Vagina (tissue), 2 donors: Measurements from ENCODE around the gene DCUN1D2. TPM values are rescaled to one million over a fixed set of nuclear protein-coding genes. Genes with fewer than 3 reads are reported as not detected.

Experiments used
- DNase-seq, 2 donors: peaks; one replicate each; pipeline ENCODE4 v3.0.0-alpha.2; 2017; ENCODE audit errors: extremely low spot score in 2 of 2
- H3K27ac ChIP-seq: fragments of 200-600 bp; sonication (generic); one replicate; pipeline ENCODE4 v1.5.1; 2019
- H3K27me3 ChIP-seq: fragments of 200-600 bp; sonication (generic); one replicate; pipeline ENCODE4 v1.5.1; 2019
- H3K36me3 ChIP-seq, 2 donors: fragments of 200-600 bp; sonication (generic); one replicate each; pipeline ENCODE4 v1.5.1; 2017 to 2019
- H3K4me1 ChIP-seq: fragments of 200-600 bp; sonication (generic); one replicate; pipeline ENCODE4 v1.5.1; 2019
- H3K4me3 ChIP-seq, 2 donors: fragments of 200-600 bp; sonication (generic); 1 replicate in 1 of 2; 2 replicates in 1 of 2; pipeline ENCODE4 v1.5.1; 2016 to 2019
- H3K9me3 ChIP-seq: fragments of 200-600 bp; sonication (generic); one replicate; pipeline ENCODE4 v1.5.1; 2019
- POLR2A ChIP-seq, 2 donors: fragments of 450-650 bp; IDR thresholded peaks; one replicate each; pipeline ENCODE4 v1.6.1; 2017; ENCODE audit warnings: antibody characterized with exemption in 2 of 2, mild to moderate bottlenecking in 2 of 2, moderate library complexity in 2 of 2
- POLR2AphosphoS5 ChIP-seq, 2 donors: sonication (generic); formaldehyde crosslinking; IDR thresholded peaks; one replicate each; pipeline ENCODE4 v1.9.0; 2017; ENCODE audit warnings: antibody characterized with exemption in 2 of 2, mild to moderate bottlenecking in 2 of 2, low read depth in 1 of 2; ENCODE audit not compliant: insufficient read depth in 1 of 2
- intact Hi-C: fragments of 100-400 bp; cut with DNase I; formaldehyde crosslinking; loops from one replicate; pipeline ENCODE4 v1.15.1; 2023
- total RNA-seq: library from RNA; depleted of rRNA; stranded (reverse); fragments of >200 nt; gene quantifications from one replicate; pipeline ENCODE4 v1.2.3, GENCODE V29; 2016
- TF ChIP-seq, protein P1 (sequence below), 3 experiments: fragments of 450-650 bp in 2 of 3; fragments of 200-600 bp in 1 of 3; sonication (generic) in 1 of 3; IDR thresholded peaks; one replicate each; pipeline ENCODE4 v1.5.1; 2017 to 2019; ENCODE audit warnings: antibody characterized with exemption in 3 of 3, mild to moderate bottlenecking in 2 of 3, moderate library complexity in 2 of 3

DCUN1D2 gene
- total RNA-seq, result 13.3 TPM

DNA sequence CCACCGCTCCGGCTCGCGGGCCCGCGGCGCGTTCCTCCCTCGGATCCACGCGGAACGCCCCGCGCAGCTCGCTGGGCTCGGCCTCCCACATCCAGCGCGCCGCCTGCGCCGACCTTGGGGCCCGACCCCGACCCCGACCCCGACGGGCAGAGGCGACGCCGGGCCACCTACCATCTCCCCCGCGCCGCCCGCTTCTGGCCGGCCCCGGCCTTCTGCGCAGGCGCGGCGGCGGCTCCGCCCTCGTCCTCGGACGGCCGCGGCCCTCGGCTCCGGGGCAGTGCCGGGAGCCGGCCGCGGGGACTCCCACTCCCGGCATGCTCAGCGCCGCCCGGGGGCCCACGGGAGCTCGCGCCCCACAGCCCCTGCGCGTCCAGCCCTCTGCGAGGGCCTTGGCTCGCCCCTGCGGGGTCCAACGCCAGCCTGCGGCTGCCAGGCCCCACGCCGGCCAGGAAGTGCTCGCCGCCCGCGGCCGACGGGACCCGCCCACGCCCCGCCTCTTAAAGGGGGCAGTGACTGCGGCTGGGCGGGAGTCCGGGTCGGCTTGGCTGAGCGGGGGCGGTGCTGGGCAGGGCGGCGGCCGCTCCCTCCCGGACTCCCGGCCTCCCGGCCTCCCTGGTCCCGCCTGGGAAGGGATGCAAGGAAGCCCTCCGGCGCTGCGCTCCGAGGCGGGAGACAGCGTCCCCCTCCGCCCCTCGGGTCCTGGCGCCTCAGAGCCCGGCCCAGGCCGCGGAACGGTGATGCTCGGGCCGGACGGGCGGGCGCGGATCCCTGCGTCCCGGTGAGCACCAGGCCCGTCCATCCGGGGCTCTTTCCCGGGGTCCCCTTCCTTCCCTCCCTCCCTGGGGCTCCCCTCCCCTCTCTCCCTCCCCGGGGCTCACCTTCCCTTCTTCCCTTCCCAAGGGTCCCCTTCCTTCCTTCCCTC lies at the start of gene DCUN1D2:
DCUN1D2 (minus strand) TSS at position 216 of the 922 bp plus-strand sequence; CDS start at position 174, 42 bp downstream.
- Histone ChIP-seq H3K27ac (peak within 1 kb of the TSS; percentile 83), H3K36me3 (peaks cover 0 to 4% of the 10 kb centered on the region in 2 donors), H3K4me1 (peaks cover 65% of the 10 kb centered on the region), H3K4me3 (peak within 1 kb of the TSS; percentile 84 to 93), H3K27me3 (no peaks in the 10 kb centered on the region), H3K9me3 (no peaks in the 10 kb centered on the region)
- intact Hi-C loops, result no loop called here
- TF ChIP-seq, protein P1, sequence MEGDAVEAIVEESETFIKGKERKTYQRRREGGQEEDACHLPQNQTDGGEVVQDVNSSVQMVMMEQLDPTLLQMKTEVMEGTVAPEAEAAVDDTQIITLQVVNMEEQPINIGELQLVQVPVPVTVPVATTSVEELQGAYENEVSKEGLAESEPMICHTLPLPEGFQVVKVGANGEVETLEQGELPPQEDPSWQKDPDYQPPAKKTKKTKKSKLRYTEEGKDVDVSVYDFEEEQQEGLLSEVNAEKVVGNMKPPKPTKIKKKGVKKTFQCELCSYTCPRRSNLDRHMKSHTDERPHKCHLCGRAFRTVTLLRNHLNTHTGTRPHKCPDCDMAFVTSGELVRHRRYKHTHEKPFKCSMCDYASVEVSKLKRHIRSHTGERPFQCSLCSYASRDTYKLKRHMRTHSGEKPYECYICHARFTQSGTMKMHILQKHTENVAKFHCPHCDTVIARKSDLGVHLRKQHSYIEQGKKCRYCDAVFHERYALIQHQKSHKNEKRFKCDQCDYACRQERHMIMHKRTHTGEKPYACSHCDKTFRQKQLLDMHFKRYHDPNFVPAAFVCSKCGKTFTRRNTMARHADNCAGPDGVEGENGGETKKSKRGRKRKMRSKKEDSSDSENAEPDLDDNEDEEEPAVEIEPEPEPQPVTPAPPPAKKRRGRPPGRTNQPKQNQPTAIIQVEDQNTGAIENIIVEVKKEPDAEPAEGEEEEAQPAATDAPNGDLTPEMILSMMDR (IDR thresholded peaks at IDR 0.05), result no peak
- TF ChIP-seq POLR2AphosphoS5 (IDR thresholded peaks at IDR 0.05; ENCODE audit: insufficient read depth in 1 of 2, low read depth in 1 of 2) (peak in 1 of 2 donors; percentile 75), POLR2A (IDR thresholded peaks at IDR 0.05) (peak in 1 of 2 donors; percentile 91)
- peak in 1 of 2 donors; percentile 95 for DNase-seq

DNA sequence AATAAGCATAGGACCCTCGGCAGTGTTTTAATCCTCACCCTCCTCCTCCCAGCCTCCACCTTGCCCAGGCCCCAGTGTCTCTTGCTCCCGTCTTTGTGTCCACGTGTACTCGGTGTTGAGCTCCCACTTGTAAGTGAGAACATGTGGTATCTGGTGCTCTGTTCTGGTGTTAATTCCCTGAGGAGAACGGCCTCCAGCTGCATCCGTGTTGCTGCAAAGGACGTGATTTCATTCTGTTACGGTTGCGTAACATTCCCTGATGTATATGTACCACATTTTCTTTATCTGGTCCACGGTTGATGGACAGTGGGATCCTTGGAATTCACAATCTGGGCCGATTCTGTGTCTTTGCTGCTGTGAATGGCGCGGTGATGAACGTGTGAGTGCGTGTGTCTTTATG lies 49.3 kb upstream of the DCUN1D2 start:
- no peak overlapping the region for H3K27ac ChIP-seq
- intact Hi-C loops, result no loop called here
- TF ChIP-seq, protein P1 (IDR thresholded peaks at IDR 0.05), result no peak
- TF ChIP-seq POLR2A (IDR thresholded peaks at IDR 0.05) (no peak), POLR2AphosphoS5 (IDR thresholded peaks at IDR 0.05; ENCODE audit: insufficient read depth in 1 of 2, low read depth in 1 of 2) (no peak)
- H3K4me1 ChIP-seq, result peaks cover 8% of the 10 kb centered on the region
- no peaks in the 10 kb centered on the region for H3K9me3 ChIP-seq
- DNase-seq, result no peak
- H3K36me3 ChIP-seq, result no peaks in the 10 kb centered on the region
- H3K27me3 ChIP-seq, result no peaks in the 10 kb centered on the region
- H3K4me3 ChIP-seq, result no peak overlapping the region

DNA sequence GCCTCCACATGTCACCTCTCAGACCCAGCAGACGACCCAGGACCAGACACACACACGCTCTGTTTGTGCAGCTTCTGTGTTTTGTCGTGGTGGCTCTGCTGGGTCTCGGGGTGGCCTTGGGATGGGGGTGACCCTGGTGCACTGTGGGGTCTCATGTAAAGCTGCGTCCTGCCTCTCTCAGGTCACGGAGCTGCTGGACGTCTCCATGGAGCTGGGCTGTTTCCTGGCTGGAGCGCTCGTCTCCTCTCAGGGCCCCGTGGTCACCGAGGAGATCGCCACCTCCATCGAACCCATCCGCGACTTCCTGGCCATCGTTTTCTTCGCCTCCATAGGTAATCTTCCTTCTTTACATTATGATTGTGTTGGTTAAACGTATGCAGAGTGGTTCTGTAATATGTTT lies 48.7 kb upstream of the DCUN1D2 start:
- no peak for DNase-seq
- Histone ChIP-seq H3K36me3 (no peaks in the 10 kb centered on the region), H3K9me3 (no peaks in the 10 kb centered on the region), H3K4me3 (no peak overlapping the region), H3K27ac (no peak overlapping the region), H3K4me1 (peaks cover 7% of the 10 kb centered on the region), H3K27me3 (no peaks in the 10 kb centered on the region)
- intact Hi-C loops, result no loop called here
- TF ChIP-seq, protein P1 (IDR thresholded peaks at IDR 0.05), result no peak
- TF ChIP-seq POLR2A (IDR thresholded peaks at IDR 0.05) (no peak), POLR2AphosphoS5 (IDR thresholded peaks at IDR 0.05; ENCODE audit: insufficient read depth in 1 of 2, low read depth in 1 of 2) (no peak)

DNA sequence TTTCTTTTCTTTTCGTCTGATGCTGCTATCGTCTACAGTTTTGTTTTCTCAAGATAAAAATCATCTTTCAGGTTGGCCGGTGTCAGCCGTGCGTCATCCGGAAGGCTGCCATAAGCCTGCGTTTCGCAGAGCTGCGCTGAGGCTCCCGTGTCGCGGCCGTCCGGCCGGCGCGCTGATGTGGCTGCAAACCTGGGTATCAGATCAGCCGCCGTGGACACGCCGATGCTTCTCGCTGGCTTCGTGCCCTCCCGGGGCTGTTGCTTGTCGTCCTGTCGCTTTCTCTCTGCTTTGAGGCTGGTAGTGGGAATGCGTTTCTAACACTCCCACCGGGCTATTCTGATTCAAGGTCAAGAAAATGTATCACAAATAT lies 48.2 kb upstream of the DCUN1D2 start:
- no peak for DNase-seq
- H3K36me3 ChIP-seq, result no peaks in the 10 kb centered on the region
- H3K27ac ChIP-seq, result no peak overlapping the region
- no peaks in the 10 kb centered on the region for H3K9me3 ChIP-seq
- intact Hi-C loops, result no loop called here
- H3K4me1 ChIP-seq, result peaks cover 2% of the 10 kb centered on the region
- no peak overlapping the region for H3K4me3 ChIP-seq
- TF ChIP-seq POLR2AphosphoS5 (IDR thresholded peaks at IDR 0.05; ENCODE audit: insufficient read depth in 1 of 2, low read depth in 1 of 2) (no peak), POLR2A (IDR thresholded peaks at IDR 0.05) (no peak)
- TF ChIP-seq, protein P1 (IDR thresholded peaks at IDR 0.05), result no peak
- no peaks in the 10 kb centered on the region for H3K27me3 ChIP-seq
